Uterus (tissue), 2 donors: ENCODE results near the gene LATS1.
A peak's percentile ranks its signal among the peaks of the same experiment; 100 is the strongest.

Experiments used
- CTCF ChIP-seq, 4 experiments: fragments of 200-600 bp in 2 of 4; fragments of 450-650 bp in 2 of 4; sonication (generic) in 2 of 4; IDR thresholded peaks; one replicate each; pipeline ENCODE4 v1.5.1; 2016 to 2019; ENCODE audit warnings: antibody characterized with exemption in 4 of 4, mild to moderate bottlenecking in 2 of 4, moderate library complexity in 1 of 4
- POLR2A ChIP-seq, 2 donors: fragments of 450-650 bp; IDR thresholded peaks; one replicate each; pipeline ENCODE4 v1.6.1; 2016; ENCODE audit warnings: antibody characterized with exemption in 2 of 2, mild to moderate bottlenecking in 1 of 2, moderate library complexity in 1 of 2

GRCh38 chr6:149723771-149724417 is 6.0 kb upstream of the LATS1 start:
- TF ChIP-seq CTCF (IDR thresholded peaks at IDR 0.05), result peak; percentile 32 to 62 (median 56)
- TF ChIP-seq POLR2A (IDR thresholded peaks at IDR 0.05), result no peak
